C4-2B (cell line): ENCODE results near the gene PEAR1.

Experiments used
- CTCF ChIP-seq: fragments of 450-650 bp; conservative IDR thresholded peaks from 2 replicates; pipeline ENCODE4 v1.5.1; 2017; ENCODE audit warnings: mild to moderate bottlenecking
- ZFX ChIP-seq: fragments of 450-650 bp; IDR thresholded peaks from 2 replicates; pipeline ENCODE4 v1.6.1; 2017

- TF ChIP-seq CTCF: no peak
- TF ChIP-seq ZFX: no peak
Observed at GRCh38 chr1:156894711-156895454, 1.4 kb downstream of the PEAR1 start.
